ENCODE measurements around the gene FSTL3.
"Not testable (repeated sequence)": the region's sequence is repeated elsewhere in the genome, so short reads cannot be mapped to it uniquely, and the experiment has no call there.

Gene FSTL3

DNA sequence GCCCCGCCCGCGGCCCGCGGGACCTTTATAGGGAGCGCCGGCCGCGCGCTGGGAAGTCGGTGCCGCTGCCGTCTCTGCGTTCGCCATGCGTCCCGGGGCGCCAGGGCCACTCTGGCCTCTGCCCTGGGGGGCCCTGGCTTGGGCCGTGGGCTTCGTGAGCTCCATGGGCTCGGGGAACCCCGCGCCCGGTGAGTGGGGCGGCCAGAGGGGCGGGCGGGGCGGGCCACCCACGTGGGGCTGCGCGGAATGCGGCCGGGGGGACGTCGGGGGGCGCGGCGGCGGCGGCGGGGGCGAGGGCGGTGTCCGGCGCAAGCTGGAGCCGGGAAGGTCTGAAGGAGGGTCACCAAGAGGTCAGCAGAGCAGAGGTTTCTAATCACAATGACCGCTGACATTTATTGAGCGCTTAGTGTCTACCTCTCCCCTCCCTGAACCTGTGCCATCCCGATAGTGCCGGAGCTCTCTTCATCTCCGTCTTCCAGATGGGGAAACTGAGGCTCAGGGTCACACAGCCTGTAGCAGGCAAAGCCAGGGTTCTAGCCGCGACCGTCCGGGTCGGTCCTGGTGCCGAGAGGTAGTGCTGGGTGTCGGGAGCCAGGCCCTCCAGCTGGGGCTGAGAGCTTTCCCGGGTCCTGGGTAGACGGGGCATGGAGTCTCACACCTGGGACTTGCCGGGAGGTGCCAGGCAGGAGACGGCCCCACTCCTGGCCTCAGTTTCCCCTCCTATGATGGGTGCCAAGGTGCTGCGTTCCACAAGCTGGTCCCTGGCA, at the start of gene FSTL3:
FSTL3 (plus strand) TSS at position 54 of the 767 bp plus-strand sequence; CDS start at position 86, 32 bp downstream.
- no peak for TF ChIP-seq CTCF (IDR thresholded peaks at IDR 0.05; ENCODE audit: insufficient read depth, low read length, poor library complexity, severe bottlenecking)
- Histone ChIP-seq H3K4me3 (replicated peaks; ENCODE audit: low read depth, low read length) (peak within 1 kb of the TSS; percentile 63), H3K27me3 (replicated peaks; ENCODE audit: control insufficient read depth, insufficient read depth, low read length) (no peaks in the 10 kb centered on the region), H3K36me3 (ENCODE audit: control insufficient read depth, insufficient read depth, low read length) (no peaks in the 10 kb centered on the region)
- no peak for DNase-seq (ENCODE audit: extremely low read depth, insufficient read length)

DNA sequence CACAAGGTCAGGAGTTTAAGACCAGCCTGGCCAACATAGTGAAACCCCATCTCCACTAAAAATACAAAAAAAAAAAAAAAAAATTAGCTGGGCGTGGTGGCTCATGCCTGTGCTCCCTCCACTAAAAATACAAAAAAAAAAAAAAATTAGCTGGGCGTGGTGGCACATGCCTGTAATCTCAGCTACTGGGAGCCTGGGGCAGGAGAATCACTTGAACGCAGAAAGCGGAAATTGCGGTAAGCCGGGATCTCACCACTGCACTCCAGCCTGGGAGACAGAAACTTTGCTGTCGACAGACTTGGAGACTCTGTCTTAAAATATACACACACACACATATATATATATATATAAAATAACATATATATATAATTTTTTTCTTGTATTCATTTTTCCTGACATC, 49.6 kb upstream of the FSTL3 start:
- H3K36me3 ChIP-seq (ENCODE audit: control insufficient read depth, insufficient read depth, low read length): peaks cover 15% of the 10 kb centered on the region

DNA sequence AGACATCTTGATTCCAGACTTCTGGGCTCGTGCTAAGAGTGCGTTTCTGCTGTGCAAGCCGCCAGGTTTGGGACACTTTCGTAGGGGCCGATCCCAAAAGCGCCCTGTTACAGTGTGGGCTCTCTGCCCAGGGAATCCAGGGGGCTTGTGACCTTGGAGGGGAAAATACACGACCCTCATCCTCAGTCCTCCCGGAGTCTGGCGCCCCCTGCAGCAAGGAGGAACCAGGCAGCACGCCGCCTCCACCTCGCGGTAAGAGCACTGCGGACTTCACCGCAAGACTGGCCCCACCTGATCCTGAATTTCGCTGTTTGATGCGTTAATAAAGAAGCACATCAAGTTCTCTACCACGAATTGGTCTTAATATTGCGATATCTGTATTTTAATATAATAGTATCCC, 48.0 kb upstream of the FSTL3 start:
- no peak for DNase-seq (ENCODE audit: extremely low read depth, insufficient read length)
- Histone ChIP-seq H3K27me3 (replicated peaks; ENCODE audit: control insufficient read depth, insufficient read depth, low read length) (no peaks in the 10 kb centered on the region), H3K36me3 (ENCODE audit: control insufficient read depth, insufficient read depth, low read length) (peaks cover 10% of the 10 kb centered on the region), H3K4me3 (replicated peaks; ENCODE audit: low read depth, low read length) (no peak overlapping the region)
- TF ChIP-seq CTCF (IDR thresholded peaks at IDR 0.05; ENCODE audit: insufficient read depth, low read length, poor library complexity, severe bottlenecking): peak; percentile 31

More for the DNA sequence above, 49.6 kb upstream of the FSTL3 start:
- H3K27me3 ChIP-seq (replicated peaks; ENCODE audit: control insufficient read depth, insufficient read depth, low read length); DNase-seq (ENCODE audit: extremely low read depth, insufficient read length); H3K4me3 ChIP-seq (replicated peaks; ENCODE audit: low read depth, low read length): not testable (repeated sequence)

- DNase-seq (ENCODE audit: extremely low read depth, insufficient read length); H3K4me3 ChIP-seq (replicated peaks; ENCODE audit: low read depth, low read length): not testable (repeated sequence)
Measured at GRCh38 chr19:629515-629914, 46.7 kb upstream of the FSTL3 start.

GRCh38 chr19:629961-630714, 46.1 kb upstream of the FSTL3 start:
- Histone ChIP-seq H3K36me3 (ENCODE audit: control insufficient read depth, insufficient read depth, low read length) (peaks cover 7% of the 10 kb centered on the region), H3K4me3 (replicated peaks; ENCODE audit: low read depth, low read length) (no peak overlapping the region), H3K27me3 (replicated peaks; ENCODE audit: control insufficient read depth, insufficient read depth, low read length) (no peaks in the 10 kb centered on the region)
- no peak for DNase-seq (ENCODE audit: extremely low read depth, insufficient read length)
- no peak for TF ChIP-seq CTCF (IDR thresholded peaks at IDR 0.05; ENCODE audit: insufficient read depth, low read length, poor library complexity, severe bottlenecking)

More at GRCh38 chr19:629515-629914, 46.7 kb upstream of the FSTL3 start:
- H3K27me3 ChIP-seq (replicated peaks; ENCODE audit: control insufficient read depth, insufficient read depth, low read length); H3K36me3 ChIP-seq (ENCODE audit: control insufficient read depth, insufficient read depth, low read length): not testable (repeated sequence)

GRCh38 chr19:632579-633067, 43.6 kb upstream of the FSTL3 start:
- Histone ChIP-seq H3K36me3 (ENCODE audit: control insufficient read depth, insufficient read depth, low read length) (peaks cover 7% of the 10 kb centered on the region), H3K4me3 (replicated peaks; ENCODE audit: low read depth, low read length) (peak overlapping the region; percentile 66), H3K27me3 (replicated peaks; ENCODE audit: control insufficient read depth, insufficient read depth, low read length) (no peaks in the 10 kb centered on the region)
- DNase-seq (ENCODE audit: extremely low read depth, insufficient read length): peak; percentile 66
- TF ChIP-seq CTCF (IDR thresholded peaks at IDR 0.05; ENCODE audit: insufficient read depth, low read length, poor library complexity, severe bottlenecking): no peak

All from GM06990 (cell line).